DMS114 treated with DMSO at 0.1 percent for 48 hours (cell line): Measurements from ENCODE around the gene PTGDR2.

Source experiments
- DNase-seq: peaks from one replicate; lab custom pipeline; 2025; ENCODE audit not compliant: unreplicated experiment; lab: John Stamatoyannopoulos, UW

The PTGDR2 gene

GRCh38 chr11:60874421-60875365 is 18.9 kb upstream of the PTGDR2 start:
- no peak for DNase-seq

- DNase-seq = no peak
Measured at GRCh38 chr11:60873533-60873932, 17.8 kb upstream of the PTGDR2 start.

GRCh38 chr11:60872961-60873524 is 17.3 kb upstream of the PTGDR2 start:
- no peak for DNase-seq

GRCh38 chr11:60872124-60872960 is 16.6 kb upstream of the PTGDR2 start:
- DNase-seq = no peak

GRCh38 chr11:60871378-60872061 is 15.8 kb upstream of the PTGDR2 start:
- no peak for DNase-seq

- no peak for DNase-seq
Measured at GRCh38 chr11:60870733-60871377, 15.1 kb upstream of the PTGDR2 start.

GRCh38 chr11:60870276-60870675 is 14.5 kb upstream of the PTGDR2 start:
- DNase-seq = no peak

GRCh38 chr11:60869451-60869825 is 13.7 kb upstream of the PTGDR2 start:
- no peak for DNase-seq

GRCh38 chr11:60868682-60869450 is 13.1 kb upstream of the PTGDR2 start:
- no peak for DNase-seq

- no peak for DNase-seq
Measured at GRCh38 chr11:60867871-60868681, 12.3 kb upstream of the PTGDR2 start.

- no peak for DNase-seq
Measured at GRCh38 chr11:60866911-60867870, 11.4 kb upstream of the PTGDR2 start, which contains the start of gene ZP1. ZP1 (plus strand) TSS chr11:60867542; CDS start chr11:60867562, 20 bp downstream.

GRCh38 chr11:60864856-60865513 is 9.2 kb upstream of the PTGDR2 start:
- no peak for DNase-seq

- no peak for DNase-seq
Measured at GRCh38 chr11:60863550-60864521, 8.1 kb upstream of the PTGDR2 start.

GRCh38 chr11:60862171-60862570 is 6.4 kb upstream of the PTGDR2 start:
- DNase-seq = no peak

- DNase-seq = no peak
Measured at GRCh38 chr11:60860943-60861342, 5.2 kb upstream of the PTGDR2 start.
